Measurements from ENCODE around the gene RAPGEF2. TPM values are rescaled to one million over a fixed set of nuclear protein-coding genes. Genes with fewer than 3 reads are reported as not detected.

Gene RAPGEF2
- total and polyA plus RNA-seq, 2 experiments from 2014 or later: 10.2 to 63.1 TPM

DNA sequence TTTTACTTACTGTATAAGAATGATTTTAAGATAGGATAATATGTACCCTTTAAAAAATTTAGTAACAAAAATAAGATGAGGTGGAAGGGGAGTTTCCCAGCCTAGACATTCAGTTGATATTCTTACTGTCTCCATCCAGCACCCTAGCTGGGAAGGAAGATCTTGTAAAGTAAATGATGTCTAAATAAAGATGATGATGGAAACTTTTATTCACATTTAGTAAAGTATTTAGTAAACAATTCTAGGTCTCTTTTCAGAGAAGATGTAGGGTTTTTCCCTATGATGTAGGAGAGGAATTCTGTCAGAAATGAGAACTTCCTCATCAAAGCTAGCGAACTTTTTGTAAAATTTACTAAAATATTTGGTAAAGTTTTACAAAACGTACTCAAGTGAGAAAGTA, 136.8 kb downstream of the RAPGEF2 start:
- TF ChIP-seq, protein P1, sequence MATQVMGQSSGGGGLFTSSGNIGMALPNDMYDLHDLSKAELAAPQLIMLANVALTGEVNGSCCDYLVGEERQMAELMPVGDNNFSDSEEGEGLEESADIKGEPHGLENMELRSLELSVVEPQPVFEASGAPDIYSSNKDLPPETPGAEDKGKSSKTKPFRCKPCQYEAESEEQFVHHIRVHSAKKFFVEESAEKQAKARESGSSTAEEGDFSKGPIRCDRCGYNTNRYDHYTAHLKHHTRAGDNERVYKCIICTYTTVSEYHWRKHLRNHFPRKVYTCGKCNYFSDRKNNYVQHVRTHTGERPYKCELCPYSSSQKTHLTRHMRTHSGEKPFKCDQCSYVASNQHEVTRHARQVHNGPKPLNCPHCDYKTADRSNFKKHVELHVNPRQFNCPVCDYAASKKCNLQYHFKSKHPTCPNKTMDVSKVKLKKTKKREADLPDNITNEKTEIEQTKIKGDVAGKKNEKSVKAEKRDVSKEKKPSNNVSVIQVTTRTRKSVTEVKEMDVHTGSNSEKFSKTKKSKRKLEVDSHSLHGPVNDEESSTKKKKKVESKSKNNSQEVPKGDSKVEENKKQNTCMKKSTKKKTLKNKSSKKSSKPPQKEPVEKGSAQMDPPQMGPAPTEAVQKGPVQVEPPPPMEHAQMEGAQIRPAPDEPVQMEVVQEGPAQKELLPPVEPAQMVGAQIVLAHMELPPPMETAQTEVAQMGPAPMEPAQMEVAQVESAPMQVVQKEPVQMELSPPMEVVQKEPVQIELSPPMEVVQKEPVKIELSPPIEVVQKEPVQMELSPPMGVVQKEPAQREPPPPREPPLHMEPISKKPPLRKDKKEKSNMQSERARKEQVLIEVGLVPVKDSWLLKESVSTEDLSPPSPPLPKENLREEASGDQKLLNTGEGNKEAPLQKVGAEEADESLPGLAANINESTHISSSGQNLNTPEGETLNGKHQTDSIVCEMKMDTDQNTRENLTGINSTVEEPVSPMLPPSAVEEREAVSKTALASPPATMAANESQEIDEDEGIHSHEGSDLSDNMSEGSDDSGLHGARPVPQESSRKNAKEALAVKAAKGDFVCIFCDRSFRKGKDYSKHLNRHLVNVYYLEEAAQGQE (IDR thresholded peaks at IDR 0.05; ENCODE audit: unreplicated experiment): no peak
- TF ChIP-seq CREB1 (CRISPR knock-in tag; IDR thresholded peaks at IDR 0.05; ENCODE audit: low read depth): no peak
- no peak for TF ChIP-seq ZNF114 (CRISPR knock-in tag; IDR thresholded peaks at IDR 0.05)
- TF ChIP-seq STAT1 (IDR thresholded peaks at IDR 0.05; ENCODE audit: unreplicated experiment): no peak
- TF ChIP-seq, protein P2, sequence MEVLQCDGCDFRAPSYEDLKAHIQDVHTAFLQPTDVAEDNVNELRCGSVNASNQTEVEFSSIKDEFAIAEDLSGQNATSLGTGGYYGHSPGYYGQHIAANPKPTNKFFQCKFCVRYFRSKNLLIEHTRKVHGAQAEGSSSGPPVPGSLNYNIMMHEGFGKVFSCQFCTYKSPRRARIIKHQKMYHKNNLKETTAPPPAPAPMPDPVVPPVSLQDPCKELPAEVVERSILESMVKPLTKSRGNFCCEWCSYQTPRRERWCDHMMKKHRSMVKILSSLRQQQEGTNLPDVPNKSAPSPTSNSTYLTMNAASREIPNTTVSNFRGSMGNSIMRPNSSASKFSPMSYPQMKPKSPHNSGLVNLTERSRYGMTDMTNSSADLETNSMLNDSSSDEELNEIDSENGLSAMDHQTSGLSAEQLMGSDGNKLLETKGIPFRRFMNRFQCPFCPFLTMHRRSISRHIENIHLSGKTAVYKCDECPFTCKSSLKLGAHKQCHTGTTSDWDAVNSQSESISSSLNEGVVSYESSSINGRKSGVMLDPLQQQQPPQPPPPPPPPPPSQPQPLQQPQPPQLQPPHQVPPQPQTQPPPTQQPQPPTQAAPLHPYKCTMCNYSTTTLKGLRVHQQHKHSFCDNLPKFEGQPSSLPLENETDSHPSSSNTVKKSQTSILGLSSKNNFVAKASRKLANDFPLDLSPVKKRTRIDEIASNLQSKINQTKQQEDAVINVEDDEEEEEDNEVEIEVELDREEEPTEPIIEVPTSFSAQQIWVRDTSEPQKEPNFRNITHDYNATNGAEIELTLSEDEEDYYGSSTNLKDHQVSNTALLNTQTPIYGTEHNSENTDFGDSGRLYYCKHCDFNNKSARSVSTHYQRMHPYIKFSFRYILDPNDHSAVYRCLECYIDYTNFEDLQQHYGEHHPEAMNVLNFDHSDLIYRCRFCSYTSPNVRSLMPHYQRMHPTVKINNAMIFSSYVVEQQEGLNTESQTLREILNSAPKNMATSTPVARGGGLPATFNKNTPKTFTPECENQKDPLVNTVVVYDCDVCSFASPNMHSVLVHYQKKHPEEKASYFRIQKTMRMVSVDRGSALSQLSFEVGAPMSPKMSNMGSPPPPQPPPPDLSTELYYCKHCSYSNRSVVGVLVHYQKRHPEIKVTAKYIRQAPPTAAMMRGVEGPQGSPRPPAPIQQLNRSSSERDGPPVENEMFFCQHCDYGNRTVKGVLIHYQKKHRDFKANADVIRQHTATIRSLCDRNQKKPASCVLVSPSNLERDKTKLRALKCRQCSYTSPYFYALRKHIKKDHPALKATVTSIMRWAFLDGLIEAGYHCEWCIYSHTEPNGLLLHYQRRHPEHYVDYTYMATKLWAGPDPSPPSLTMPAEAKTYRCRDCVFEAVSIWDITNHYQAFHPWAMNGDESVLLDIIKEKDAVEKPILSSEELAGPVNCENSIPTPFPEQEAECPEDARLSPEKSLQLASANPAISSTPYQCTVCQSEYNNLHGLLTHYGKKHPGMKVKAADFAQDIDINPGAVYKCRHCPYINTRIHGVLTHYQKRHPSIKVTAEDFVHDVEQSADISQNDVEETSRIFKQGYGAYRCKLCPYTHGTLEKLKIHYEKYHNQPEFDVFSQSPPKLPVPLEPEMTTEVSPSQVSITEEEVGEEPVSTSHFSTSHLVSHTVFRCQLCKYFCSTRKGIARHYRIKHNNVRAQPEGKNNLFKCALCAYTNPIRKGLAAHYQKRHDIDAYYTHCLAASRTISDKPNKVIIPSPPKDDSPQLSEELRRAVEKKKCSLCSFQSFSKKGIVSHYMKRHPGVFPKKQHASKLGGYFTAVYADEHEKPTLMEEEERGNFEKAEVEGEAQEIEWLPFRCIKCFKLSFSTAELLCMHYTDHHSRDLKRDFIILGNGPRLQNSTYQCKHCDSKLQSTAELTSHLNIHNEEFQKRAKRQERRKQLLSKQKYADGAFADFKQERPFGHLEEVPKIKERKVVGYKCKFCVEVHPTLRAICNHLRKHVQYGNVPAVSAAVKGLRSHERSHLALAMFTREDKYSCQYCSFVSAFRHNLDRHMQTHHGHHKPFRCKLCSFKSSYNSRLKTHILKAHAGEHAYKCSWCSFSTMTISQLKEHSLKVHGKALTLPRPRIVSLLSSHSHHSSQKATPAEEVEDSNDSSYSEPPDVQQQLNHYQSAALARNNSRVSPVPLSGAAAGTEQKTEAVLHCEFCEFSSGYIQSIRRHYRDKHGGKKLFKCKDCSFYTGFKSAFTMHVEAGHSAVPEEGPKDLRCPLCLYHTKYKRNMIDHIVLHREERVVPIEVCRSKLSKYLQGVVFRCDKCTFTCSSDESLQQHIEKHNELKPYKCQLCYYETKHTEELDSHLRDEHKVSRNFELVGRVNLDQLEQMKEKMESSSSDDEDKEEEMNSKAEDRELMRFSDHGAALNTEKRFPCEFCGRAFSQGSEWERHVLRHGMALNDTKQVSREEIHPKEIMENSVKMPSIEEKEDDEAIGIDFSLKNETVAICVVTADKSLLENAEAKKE (CRISPR knock-in tag; IDR thresholded peaks at IDR 0.05): no peak
- no peak for TF ChIP-seq JUNB (IDR thresholded peaks at IDR 0.05; ENCODE audit: unreplicated experiment)
- TF ChIP-seq, protein P3, sequence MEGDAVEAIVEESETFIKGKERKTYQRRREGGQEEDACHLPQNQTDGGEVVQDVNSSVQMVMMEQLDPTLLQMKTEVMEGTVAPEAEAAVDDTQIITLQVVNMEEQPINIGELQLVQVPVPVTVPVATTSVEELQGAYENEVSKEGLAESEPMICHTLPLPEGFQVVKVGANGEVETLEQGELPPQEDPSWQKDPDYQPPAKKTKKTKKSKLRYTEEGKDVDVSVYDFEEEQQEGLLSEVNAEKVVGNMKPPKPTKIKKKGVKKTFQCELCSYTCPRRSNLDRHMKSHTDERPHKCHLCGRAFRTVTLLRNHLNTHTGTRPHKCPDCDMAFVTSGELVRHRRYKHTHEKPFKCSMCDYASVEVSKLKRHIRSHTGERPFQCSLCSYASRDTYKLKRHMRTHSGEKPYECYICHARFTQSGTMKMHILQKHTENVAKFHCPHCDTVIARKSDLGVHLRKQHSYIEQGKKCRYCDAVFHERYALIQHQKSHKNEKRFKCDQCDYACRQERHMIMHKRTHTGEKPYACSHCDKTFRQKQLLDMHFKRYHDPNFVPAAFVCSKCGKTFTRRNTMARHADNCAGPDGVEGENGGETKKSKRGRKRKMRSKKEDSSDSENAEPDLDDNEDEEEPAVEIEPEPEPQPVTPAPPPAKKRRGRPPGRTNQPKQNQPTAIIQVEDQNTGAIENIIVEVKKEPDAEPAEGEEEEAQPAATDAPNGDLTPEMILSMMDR (conservative IDR thresholded peaks at IDR 0.05; ENCODE audit: low read depth in 2 of 2): no peak
- TF ChIP-seq EZH2phosphoT487 (IDR thresholded peaks at IDR 0.05; ENCODE audit: unreplicated experiment): no peak
- no peak for TF ChIP-seq NANOG (IDR thresholded peaks at IDR 0.05; ENCODE audit: borderline replicate concordance)
- TF ChIP-seq POLR2AphosphoS5 (IDR thresholded peaks at IDR 0.05; ENCODE audit: low read depth): no peak
- TF ChIP-seq EZH2 (IDR thresholded peaks at IDR 0.05; ENCODE audit: low read depth, unreplicated experiment): no peak
- TF ChIP-seq, protein P4, sequence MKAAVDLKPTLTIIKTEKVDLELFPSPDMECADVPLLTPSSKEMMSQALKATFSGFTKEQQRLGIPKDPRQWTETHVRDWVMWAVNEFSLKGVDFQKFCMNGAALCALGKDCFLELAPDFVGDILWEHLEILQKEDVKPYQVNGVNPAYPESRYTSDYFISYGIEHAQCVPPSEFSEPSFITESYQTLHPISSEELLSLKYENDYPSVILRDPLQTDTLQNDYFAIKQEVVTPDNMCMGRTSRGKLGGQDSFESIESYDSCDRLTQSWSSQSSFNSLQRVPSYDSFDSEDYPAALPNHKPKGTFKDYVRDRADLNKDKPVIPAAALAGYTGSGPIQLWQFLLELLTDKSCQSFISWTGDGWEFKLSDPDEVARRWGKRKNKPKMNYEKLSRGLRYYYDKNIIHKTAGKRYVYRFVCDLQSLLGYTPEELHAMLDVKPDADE (IDR thresholded peaks at IDR 0.05): no peak
- Mint-ChIP-seq H3K36me3 (ENCODE audit: low read depth) (peaks cover 3% of the 10 kb centered on the region; the same call in 2 of the 3 replicates), H3K4me3 (no peak overlapping the region), H3K4me1 (peaks cover 12% of the 10 kb centered on the region; the same call in 2 of the 3 replicates), H3K27ac (no peak overlapping the region), H3K27me3 (ENCODE audit: insufficient read depth, low read depth, poor library complexity) (no peaks in the 10 kb centered on the region), H3K9me3 (no peaks in the 10 kb centered on the region)
- H4K20me1 ChIP-seq (replicated peaks; ENCODE audit: insufficient read depth): no peaks in the 10 kb centered on the region
- no peak overlapping the region for H2AFZ ChIP-seq
- no peak overlapping the region for H3K4me2 ChIP-seq
- H3K79me2 ChIP-seq (replicated peaks; ENCODE audit: insufficient read depth): peaks cover 37% of the 10 kb centered on the region
- ATAC-seq (no peak), DNase-seq (ENCODE audit: low spot score) (no peak)
- H3K36me3 ChIP-seq (ENCODE audit: insufficient read depth): no peaks in the 10 kb centered on the region
- H3K4me3 ChIP-seq: no peak overlapping the region
- no peaks in the 10 kb centered on the region for H3K4me1 ChIP-seq (ENCODE audit: insufficient read depth)
- no peaks in the 10 kb centered on the region for H3K9me2 ChIP-seq (ENCODE audit: insufficient read depth)
- H3F3A ChIP-seq (replicated peaks; ENCODE audit: low read depth): no peaks in the 10 kb centered on the region
- H3K27me3 ChIP-seq (ENCODE audit: insufficient read depth): no peaks in the 10 kb centered on the region
- H3K27ac ChIP-seq (ENCODE audit: low read depth): no peak overlapping the region; the same call in 1 of the 2 replicates
